Tibial artery (tissue), 4 donors: Measurements from ENCODE around the gene AK4.

ENCODE experiments used
- DNase-seq, 2 donors: peaks; one replicate each; pipeline ENCODE4 v3.0.0-alpha.2; 2019
- H3K27ac ChIP-seq, 2 donors: fragments of 200-600 bp; sonication (generic) in 1 of 2; 1 replicate in 1 of 2; 2 replicates in 1 of 2; pipeline ENCODE4 v1.5.1; 2018 to 2019; ENCODE audit warnings: mild to moderate bottlenecking in 1 of 2
- H3K27me3 ChIP-seq, 2 donors: fragments of 200-600 bp; sonication (generic) in 1 of 2; one replicate each; pipeline versions ENCODE4 v1.5.1 to v1.6.0; 2016 to 2019
- H3K36me3 ChIP-seq, 3 donors: fragments of 200-600 bp; sonication (generic) in 2 of 3; one replicate each; pipeline ENCODE4 v1.5.1; 2016 to 2019; ENCODE audit warnings: mild to moderate bottlenecking in 2 of 3
- H3K4me1 ChIP-seq, 4 donors: fragments of 200-600 bp; sonication (generic) in 2 of 4; 1 replicate in 3 of 4; 2 replicates in 1 of 4; pipeline ENCODE4 v1.5.1; 2016 to 2019
- H3K4me3 ChIP-seq, 2 donors: fragments of 200-600 bp; sonication (generic) in 1 of 2; 1 replicate in 1 of 2; 2 replicates in 1 of 2; pipeline ENCODE4 v1.5.1; 2018 to 2019; ENCODE audit warnings: mild to moderate bottlenecking in 2 of 2
- H3K9me3 ChIP-seq, 3 donors: fragments of 200-600 bp; sonication (generic) in 1 of 3; one replicate each; pipeline ENCODE4 v1.5.1; 2016 to 2019
- CTCF ChIP-seq, 2 experiments: fragments of 200-600 bp in 1 of 2; fragments of 450-650 bp in 1 of 2; IDR thresholded peaks; one replicate each; pipeline ENCODE4 v1.5.1; 2017 to 2019; ENCODE audit warnings: antibody characterized with exemption in 2 of 2, mild to moderate bottlenecking in 1 of 2, moderate library complexity in 1 of 2
- intact Hi-C: fragments of 100-400 bp; cut with DNase I; formaldehyde crosslinking; loops from one replicate; pipeline ENCODE4 v1.15.0; 2023; ENCODE audit warnings: low total_unique reads

The AK4 gene

GRCh38 chr1:65253800-65254319 lies 105.9 kb downstream of the AK4 start:
- Histone ChIP-seq H3K36me3 (no peaks in the 10 kb centered on the region), H3K4me3 (peak overlapping the region; percentile 69 to 81), H3K9me3 (no peaks in the 10 kb centered on the region), H3K4me1 (peaks cover 0 to 17% (median 8%) of the 10 kb centered on the region in 4 donors), H3K27ac (peak overlapping the region; percentile 57 to 70), H3K27me3 (no peaks in the 10 kb centered on the region)
- no peak for TF ChIP-seq CTCF (IDR thresholded peaks at IDR 0.05)
- no peak for DNase-seq
- intact Hi-C loops = no loop called here

GRCh38 chr1:65254320-65255034 lies 106.5 kb downstream of the AK4 start:
- peak overlapping the region; percentile 70 to 71 for H3K27ac ChIP-seq
- H3K27me3 ChIP-seq = no peaks in the 10 kb centered on the region
- no peaks in the 10 kb centered on the region for H3K9me3 ChIP-seq
- peak; percentile 69 to 86 for DNase-seq
- no peak for TF ChIP-seq CTCF (IDR thresholded peaks at IDR 0.05)
- H3K4me3 ChIP-seq = peak overlapping the region; percentile 69 to 81
- intact Hi-C loops = no loop called here
- H3K36me3 ChIP-seq = no peaks in the 10 kb centered on the region
- peaks cover 0 to 17% (median 8%) of the 10 kb centered on the region in 4 donors for H3K4me1 ChIP-seq

GRCh38 chr1:65255035-65255655 lies 107.1 kb downstream of the AK4 start:
- TF ChIP-seq CTCF (IDR thresholded peaks at IDR 0.05) = no peak
- peak overlapping the region; percentile 69 to 81 for H3K4me3 ChIP-seq
- DNase-seq = no peak
- H3K4me1 ChIP-seq = peaks cover 0 to 17% (median 8%) of the 10 kb centered on the region in 4 donors
- intact Hi-C loops = no loop called here
- H3K27me3 ChIP-seq = no peaks in the 10 kb centered on the region
- peak overlapping the region; percentile 65 to 71 for H3K27ac ChIP-seq
- H3K9me3 ChIP-seq = no peaks in the 10 kb centered on the region
- no peaks in the 10 kb centered on the region for H3K36me3 ChIP-seq

GRCh38 chr1:65255656-65256050 lies 107.7 kb downstream of the AK4 start:
- DNase-seq = no peak
- Histone ChIP-seq H3K4me1 (peaks cover 0 to 17% (median 8%) of the 10 kb centered on the region in 4 donors), H3K36me3 (no peaks in the 10 kb centered on the region), H3K27me3 (no peaks in the 10 kb centered on the region), H3K9me3 (no peaks in the 10 kb centered on the region), H3K4me3 (peak overlapping the region; percentile 69 to 81), H3K27ac (peak overlapping the region in 1 of 2 donors; percentile 65)
- TF ChIP-seq CTCF (IDR thresholded peaks at IDR 0.05) = no peak
- intact Hi-C loops = no loop called here

GRCh38 chr1:65256860-65257708 lies 109.1 kb downstream of the AK4 start:
- intact Hi-C loops = no loop called here
- H3K9me3 ChIP-seq = no peaks in the 10 kb centered on the region
- DNase-seq = no peak
- no peak overlapping the region for H3K27ac ChIP-seq
- H3K36me3 ChIP-seq = no peaks in the 10 kb centered on the region
- H3K4me1 ChIP-seq = peaks cover 0 to 17% (median 8%) of the 10 kb centered on the region in 4 donors
- no peak for TF ChIP-seq CTCF (IDR thresholded peaks at IDR 0.05)
- no peaks in the 10 kb centered on the region for H3K27me3 ChIP-seq
- no peak overlapping the region for H3K4me3 ChIP-seq
